ENCODE measurements around the gene SND1. TPM values are rescaled to one million over a fixed set of nuclear protein-coding genes. Genes with fewer than 3 reads are reported as not detected.

The SND1 gene
- total and polyA plus RNA-seq, 2 donors from 2014 or later = 83.0 to 154 TPM

- no peak overlapping the region for H3K9ac ChIP-seq (ENCODE audit: low read length in 3 of 3)
- no peak for FAIRE-seq
- intact Hi-C loops (cut with DNase I) = no loop called here
- TF ChIP-seq CTCF (IDR thresholded peaks at IDR 0.05; ENCODE audit: borderline replicate concordance, extremely low read depth, insufficient read depth) = no peak
- H3K9me3 ChIP-seq (ENCODE audit: control insufficient read depth in 2 of 3, insufficient read depth in 1 of 3, low read length in 3 of 3) = no peaks in the 10 kb centered on the region
- no peaks in the 10 kb centered on the region for H3K27me3 ChIP-seq (ENCODE audit: control insufficient read depth, insufficient read depth, low read length)
- DNase-seq = no peak
- H3K36me3 ChIP-seq (ENCODE audit: control insufficient read depth in 2 of 3, insufficient read depth in 3 of 3, low read length in 3 of 3) = no peaks in the 10 kb centered on the region
- no peak overlapping the region for H3K27ac ChIP-seq (ENCODE audit: low read depth in 2 of 2, low read length in 2 of 2)
- H3K4me3 ChIP-seq (ENCODE audit: low read length in 3 of 3) = no peak overlapping the region
- peaks cover 0 to 8% (median 0%) of the 10 kb centered on the region in 3 donors for H3K4me1 ChIP-seq (ENCODE audit: control insufficient read depth in 2 of 3, insufficient read depth in 2 of 3, low read depth in 1 of 3, low read length in 3 of 3)
These were observed 106.1 kb downstream of the SND1 start for GRCh38 chr7:127758105-127758504.

- no peaks in the 10 kb centered on the region for H3K36me3 ChIP-seq (ENCODE audit: control insufficient read depth in 2 of 3, insufficient read depth in 3 of 3, low read length in 3 of 3)
- no peak overlapping the region for H3K9ac ChIP-seq (ENCODE audit: low read length in 3 of 3)
- no peaks in the 10 kb centered on the region for H3K27me3 ChIP-seq (ENCODE audit: control insufficient read depth, insufficient read depth, low read length)
- DNase-seq (no peak), FAIRE-seq (no peak)
- TF ChIP-seq CTCF (IDR thresholded peaks at IDR 0.05; ENCODE audit: borderline replicate concordance, extremely low read depth, insufficient read depth) = no peak
- peaks cover 0 to 8% (median 0%) of the 10 kb centered on the region in 3 donors for H3K4me1 ChIP-seq (ENCODE audit: control insufficient read depth in 2 of 3, insufficient read depth in 2 of 3, low read depth in 1 of 3, low read length in 3 of 3)
- H3K4me3 ChIP-seq (ENCODE audit: low read length in 3 of 3) = no peak overlapping the region
- intact Hi-C loops (cut with DNase I) = no loop called here
- H3K27ac ChIP-seq (ENCODE audit: low read depth in 2 of 2, low read length in 2 of 2) = no peak overlapping the region
- no peaks in the 10 kb centered on the region for H3K9me3 ChIP-seq (ENCODE audit: control insufficient read depth in 2 of 3, insufficient read depth in 1 of 3, low read length in 3 of 3)
These were observed 106.9 kb downstream of the SND1 start for GRCh38 chr7:127758845-127759244.

GRCh38 chr7:127759945-127760421 lies 108.0 kb downstream of the SND1 start:
- no peak for TF ChIP-seq CTCF (IDR thresholded peaks at IDR 0.05; ENCODE audit: borderline replicate concordance, extremely low read depth, insufficient read depth)
- H3K36me3 ChIP-seq (ENCODE audit: control insufficient read depth in 2 of 3, insufficient read depth in 3 of 3, low read length in 3 of 3) = no peaks in the 10 kb centered on the region
- DNase-seq (peak in 1 of 5 donors; percentile 26), FAIRE-seq (no peak)
- H3K9ac ChIP-seq (ENCODE audit: low read length in 3 of 3) = no peak overlapping the region
- H3K4me1 ChIP-seq (ENCODE audit: control insufficient read depth in 2 of 3, insufficient read depth in 2 of 3, low read depth in 1 of 3, low read length in 3 of 3) = peaks cover 0 to 8% (median 0%) of the 10 kb centered on the region in 3 donors
- no peaks in the 10 kb centered on the region for H3K27me3 ChIP-seq (ENCODE audit: control insufficient read depth, insufficient read depth, low read length)
- no peak overlapping the region for H3K4me3 ChIP-seq (ENCODE audit: low read length in 3 of 3)
- H3K27ac ChIP-seq (ENCODE audit: low read depth in 2 of 2, low read length in 2 of 2) = no peak overlapping the region
- H3K9me3 ChIP-seq (ENCODE audit: control insufficient read depth in 2 of 3, insufficient read depth in 1 of 3, low read length in 3 of 3) = no peaks in the 10 kb centered on the region
- intact Hi-C loops (cut with DNase I) = no loop called here

Data from kidney (tissue), 14 donors.